ENCODE results near the gene CLEC4C. TPM values are rescaled to one million over a fixed set of nuclear protein-coding genes. Genes with fewer than 3 reads are reported as not detected.
"Not testable (repeated sequence)": the region's sequence is repeated elsewhere in the genome, so short reads cannot be mapped to it uniquely, and the experiment has no call there.

The CLEC4C gene
- total RNA-seq, 1 donor from 2014 or later = not detected

GRCh38 chr12:7756993-7757392 lies 9.8 kb upstream of the CLEC4C start:
- Mint-ChIP-seq H3K4me1 (ENCODE audit: unreplicated experiment) (peaks cover 5% of the 10 kb centered on the region), H3K4me3 (no peak overlapping the region), H3K9me3 (no peaks in the 10 kb centered on the region), H3K36me3 (no peaks in the 10 kb centered on the region), H3K27ac (peak overlapping the region; percentile 34), H3K27me3 (peaks cover 8% of the 10 kb centered on the region)
- DNase-seq (ENCODE audit: extremely low spot score, unreplicated experiment) = no peak
- no peak for TF ChIP-seq CTCF (conservative IDR thresholded peaks at IDR 0.05)

- not testable (repeated sequence) for DNase-seq (ENCODE audit: extremely low spot score, unreplicated experiment); H3K27ac Mint-ChIP-seq; H3K4me3 Mint-ChIP-seq
These were observed 8.5 kb upstream of the CLEC4C start for GRCh38 chr12:7755668-7756067.

GRCh38 chr12:7751941-7752922 lies 5.1 kb upstream of the CLEC4C start:
- not testable (repeated sequence) for H3K27ac Mint-ChIP-seq; H3K36me3 Mint-ChIP-seq; DNase-seq (ENCODE audit: extremely low spot score, unreplicated experiment); H3K9me3 Mint-ChIP-seq; H3K4me1 Mint-ChIP-seq (ENCODE audit: unreplicated experiment); H3K4me3 Mint-ChIP-seq; H3K27me3 Mint-ChIP-seq

More at GRCh38 chr12:7755668-7756067, 8.5 kb upstream of the CLEC4C start:
- not testable (repeated sequence) for H3K4me1 Mint-ChIP-seq (ENCODE audit: unreplicated experiment); H3K9me3 Mint-ChIP-seq; H3K27me3 Mint-ChIP-seq; H3K36me3 Mint-ChIP-seq

GRCh38 chr12:7751394-7751793 lies 4.2 kb upstream of the CLEC4C start:
- Mint-ChIP-seq H3K27ac (no peak overlapping the region), H3K4me3 (no peak overlapping the region), H3K4me1 (ENCODE audit: unreplicated experiment) (no peaks in the 10 kb centered on the region), H3K36me3 (peaks cover 4% of the 10 kb centered on the region), H3K27me3 (no peaks in the 10 kb centered on the region), H3K9me3 (peaks cover 5% of the 10 kb centered on the region)
- no peak for TF ChIP-seq CTCF (conservative IDR thresholded peaks at IDR 0.05)
- DNase-seq (ENCODE audit: extremely low spot score, unreplicated experiment) = no peak

- Mint-ChIP-seq H3K27me3 (no peaks in the 10 kb centered on the region), H3K4me1 (ENCODE audit: unreplicated experiment) (no peaks in the 10 kb centered on the region), H3K27ac (no peak overlapping the region), H3K4me3 (no peak overlapping the region), H3K9me3 (peaks cover 5% of the 10 kb centered on the region), H3K36me3 (peaks cover 4% of the 10 kb centered on the region)
- DNase-seq (ENCODE audit: extremely low spot score, unreplicated experiment) = no peak
- TF ChIP-seq CTCF (conservative IDR thresholded peaks at IDR 0.05) = no peak
These were observed 3.2 kb upstream of the CLEC4C start for GRCh38 chr12:7750350-7750749.

GRCh38 chr12:7749442-7749841 lies 2.3 kb upstream of the CLEC4C start:
- no peaks in the 10 kb centered on the region for H3K4me1 Mint-ChIP-seq (ENCODE audit: unreplicated experiment)
- no peak for DNase-seq (ENCODE audit: extremely low spot score, unreplicated experiment)
- peaks cover 4% of the 10 kb centered on the region for H3K36me3 Mint-ChIP-seq
- peaks cover 5% of the 10 kb centered on the region for H3K9me3 Mint-ChIP-seq
- H3K4me3 Mint-ChIP-seq = no peak overlapping the region
- no peaks in the 10 kb centered on the region for H3K27me3 Mint-ChIP-seq
- no peak overlapping the region for H3K27ac Mint-ChIP-seq
- no peak for TF ChIP-seq CTCF (conservative IDR thresholded peaks at IDR 0.05)

Measured in type B pancreatic cell (in vitro differentiated cells).